Stimulated activated CD4-positive, alpha-beta T cell treated with anti-CD3 and anti-CD28 coated beads, TNF-alpha, amount 100 ng/mL, for 1 hour (primary cell): Measurements from ENCODE around the gene WWOX.

Experiments used
- DNase-seq, 3 donors: peaks; one replicate each; pipeline ENCODE4 v3.0.0-alpha.2; 2020; ENCODE audit warnings: low read depth in 3 of 3, low spot score in 1 of 3

WWOX gene

DNA sequence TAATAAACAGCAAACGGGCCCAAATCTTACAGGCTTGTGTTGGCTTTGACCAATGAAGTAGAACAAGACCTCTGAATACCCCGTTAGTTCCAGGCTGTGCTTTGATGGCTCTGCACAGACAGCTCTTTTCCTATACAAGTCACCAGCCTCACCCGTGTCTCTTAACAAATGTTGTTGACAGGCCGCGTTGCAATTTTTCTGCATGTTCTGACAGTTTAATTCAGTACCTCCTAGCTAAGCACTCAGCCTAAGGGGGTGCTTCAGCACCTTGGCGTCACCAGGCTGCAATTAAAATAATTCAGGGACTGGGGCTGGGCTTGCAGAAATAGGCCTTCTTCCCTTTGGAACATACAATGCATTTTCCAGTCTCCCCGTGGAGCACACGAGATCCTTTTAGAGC, 1001.0 kb downstream of the WWOX start:
- no peak for DNase-seq

DNA sequence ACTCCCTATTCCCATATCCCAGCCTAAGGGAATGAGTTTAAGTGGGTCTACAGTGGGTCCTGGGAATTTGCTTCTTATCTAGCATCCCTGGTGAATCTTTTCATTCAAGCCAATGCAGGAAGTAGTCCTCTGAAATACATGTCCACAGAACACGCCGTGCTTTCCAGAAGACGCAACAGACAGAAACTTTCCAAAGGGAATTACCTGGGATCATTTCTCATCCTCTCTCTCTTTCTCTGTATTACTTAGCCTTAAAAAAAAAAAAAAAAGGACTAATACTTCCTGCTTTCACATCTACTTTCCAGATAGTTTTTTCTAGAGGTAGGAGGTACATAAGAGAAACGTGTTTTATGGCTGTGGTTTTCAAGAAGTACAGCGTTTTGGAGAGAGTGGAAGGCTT, 1002.0 kb downstream of the WWOX start:
- DNase-seq = no peak

DNA sequence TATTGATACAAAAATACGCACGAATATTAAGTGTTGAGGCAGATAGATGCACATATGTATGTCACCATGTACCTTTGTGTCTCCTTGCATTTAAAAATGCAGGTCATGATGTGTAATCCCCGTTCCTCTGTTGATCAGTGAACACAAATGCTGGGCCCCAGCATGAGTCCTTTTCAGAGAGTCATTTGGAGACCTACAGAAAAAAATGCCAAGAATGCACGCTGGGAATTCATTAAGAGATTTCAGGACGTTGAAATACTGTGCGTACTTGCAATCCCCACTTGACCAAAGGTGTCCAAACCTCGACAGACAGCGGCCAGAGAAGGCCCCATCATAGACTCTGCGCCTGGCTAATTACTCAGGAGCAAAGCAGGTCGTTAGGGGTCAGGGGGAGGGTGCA, 1005.1 kb downstream of the WWOX start:
- no peak for DNase-seq

DNA sequence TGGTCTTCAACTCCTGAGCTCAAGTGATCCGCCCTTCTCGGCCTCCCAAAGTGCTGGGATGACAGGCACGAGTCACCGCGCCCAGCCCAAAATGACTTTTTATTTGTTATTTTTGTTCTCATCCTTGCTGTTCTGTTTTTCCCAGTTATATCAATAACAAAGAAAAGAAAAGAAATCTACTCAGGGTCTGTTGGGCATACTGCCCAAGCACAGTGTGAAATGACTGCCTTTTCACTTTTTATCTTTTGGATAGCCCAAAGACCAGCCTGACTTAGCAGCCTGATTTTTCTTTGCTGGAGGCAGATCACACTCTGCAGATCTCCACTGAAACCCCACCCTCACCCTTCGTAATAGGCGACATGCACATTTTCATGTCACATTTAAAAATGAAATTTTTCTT, 1007.8 kb downstream of the WWOX start:
- no peak for DNase-seq

DNA sequence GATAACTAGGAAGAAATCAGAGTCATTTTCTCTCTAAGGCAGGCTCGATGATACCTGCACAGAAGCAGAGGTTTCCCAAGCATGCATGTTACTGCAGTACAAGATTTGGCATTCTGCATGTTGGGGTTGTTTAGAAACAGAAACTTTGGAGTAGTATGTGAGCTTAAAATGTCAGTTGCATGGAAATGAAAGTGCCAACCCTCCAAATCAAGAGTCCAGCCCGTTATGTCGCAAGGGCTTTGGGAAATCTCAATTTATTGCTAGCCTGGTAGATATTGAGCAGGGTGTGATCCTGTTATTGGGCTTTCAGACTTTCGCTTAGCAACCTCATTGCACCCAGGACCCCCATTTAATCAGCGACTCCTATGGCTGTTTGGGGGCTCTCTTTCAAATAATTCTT, 1010.3 kb downstream of the WWOX start:
- no peak for DNase-seq

DNA sequence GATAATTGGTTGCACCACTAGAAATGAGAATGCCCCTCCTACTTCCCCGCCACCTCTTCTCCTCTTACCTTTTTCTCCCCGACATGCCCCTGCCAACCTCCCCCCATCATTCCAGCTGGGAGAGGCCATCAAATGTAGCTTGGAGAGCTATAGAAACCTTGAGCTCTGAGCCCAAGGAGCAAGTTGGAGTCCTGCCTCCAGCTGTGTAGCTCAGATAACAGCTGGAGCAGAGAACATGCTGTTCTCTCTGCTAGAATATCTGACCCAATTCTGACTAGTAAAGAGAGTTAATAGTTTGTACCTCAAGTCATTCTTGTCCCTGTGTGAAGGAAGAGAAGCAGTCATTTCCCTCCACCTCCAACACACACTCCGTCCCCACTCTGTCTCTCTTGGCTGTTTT, 1010.8 kb downstream of the WWOX start:
- no peak for DNase-seq

DNA sequence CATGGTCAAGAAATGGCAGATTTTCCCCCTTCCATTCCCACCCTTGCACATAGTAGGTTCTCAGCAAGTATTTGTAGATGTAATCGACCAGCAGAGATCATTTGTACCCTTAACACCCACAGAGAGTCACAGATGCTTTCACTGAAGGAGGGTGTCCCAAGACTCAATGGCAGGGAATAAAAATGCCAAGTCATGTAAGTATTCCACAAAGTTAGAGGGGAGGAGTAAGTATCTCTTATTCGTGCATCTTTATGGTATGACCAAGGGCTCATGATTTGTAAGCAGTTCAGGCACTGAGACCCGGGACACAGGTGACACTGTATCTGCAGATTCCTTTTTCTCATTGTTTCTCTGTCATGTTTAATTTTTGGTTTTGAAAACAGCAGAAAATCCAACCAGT, 1011.5 kb downstream of the WWOX start:
- no peak for DNase-seq

DNA sequence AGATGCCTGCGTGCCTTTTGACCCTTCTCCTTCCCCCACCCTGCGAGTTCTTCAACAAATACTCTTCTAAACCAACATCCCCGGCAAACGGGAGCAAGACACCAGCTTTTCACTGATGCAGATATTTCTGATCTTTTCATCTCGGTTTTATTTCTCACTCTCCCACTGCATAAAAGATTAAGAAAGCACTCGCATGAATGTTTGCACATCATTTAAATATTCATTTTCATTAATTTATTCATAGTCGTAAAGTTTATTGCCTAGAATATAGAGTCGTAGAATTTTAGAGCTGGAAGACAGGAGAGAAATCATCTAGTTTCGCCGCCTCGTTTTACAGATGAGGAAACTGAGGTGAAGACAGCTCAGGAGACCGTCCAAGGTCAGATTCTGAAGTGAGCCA, 1013.0 kb downstream of the WWOX start:
- DNase-seq = no peak

DNA sequence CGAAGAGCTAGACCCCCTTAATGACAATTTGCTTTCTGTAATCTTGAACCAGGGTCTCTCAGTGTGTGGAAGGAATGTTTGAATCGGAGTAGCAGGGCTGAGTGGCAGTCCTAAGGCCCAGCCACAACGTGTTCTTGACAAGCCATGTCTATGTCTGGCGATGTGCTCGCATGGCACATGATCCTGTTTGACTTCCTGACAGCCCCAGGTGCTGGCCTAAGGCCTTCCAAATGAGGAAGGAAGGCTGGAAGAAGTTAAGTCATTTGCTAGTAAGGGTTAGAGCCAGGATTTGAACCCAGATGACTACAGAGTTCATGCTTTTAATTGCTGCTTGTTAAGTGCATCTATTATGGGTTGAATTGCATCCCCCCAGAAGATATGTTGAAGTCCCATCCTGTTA, 1014.4 kb downstream of the WWOX start:
- no peak for DNase-seq

DNA sequence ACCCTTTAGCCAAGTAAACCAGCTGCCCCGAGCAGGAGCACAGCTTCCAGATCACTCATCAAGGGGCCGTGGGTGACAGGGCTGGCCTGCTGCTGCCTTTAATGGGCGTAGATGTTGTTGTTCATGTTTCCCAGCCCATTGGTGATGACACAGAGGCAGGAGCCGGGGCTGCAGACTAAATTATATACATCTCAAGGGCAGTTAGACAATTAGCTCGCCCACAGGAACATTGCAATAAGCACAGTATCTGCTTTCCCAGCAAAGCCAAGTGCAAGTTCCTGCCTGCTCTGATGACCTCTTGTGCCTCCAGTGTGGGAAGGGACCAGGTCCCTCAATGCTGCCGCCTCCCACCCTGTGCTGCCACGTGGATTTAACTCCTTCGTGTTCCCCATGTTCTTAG, 1015.3 kb downstream of the WWOX start:
- no peak for DNase-seq

DNA sequence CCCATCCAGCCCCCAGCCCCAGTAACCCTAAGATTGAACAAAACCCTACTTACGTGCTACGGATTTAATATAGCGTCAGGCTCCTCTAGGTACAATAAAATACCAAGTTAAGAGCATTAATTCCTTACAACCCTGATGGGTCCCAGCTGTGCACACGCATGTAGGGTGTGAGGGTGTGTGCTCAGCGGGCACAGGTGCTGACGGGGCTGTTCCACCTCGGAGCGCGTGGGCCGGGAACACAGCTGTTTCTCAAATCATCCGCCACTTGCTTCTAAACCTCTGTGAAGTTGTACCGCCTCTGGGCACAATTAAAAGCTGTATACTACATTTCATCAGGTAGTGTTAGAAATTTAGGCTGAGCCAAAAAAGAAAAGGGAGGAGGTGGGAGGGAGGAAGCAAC, 1022.5 kb downstream of the WWOX start:
- DNase-seq = no peak

DNA sequence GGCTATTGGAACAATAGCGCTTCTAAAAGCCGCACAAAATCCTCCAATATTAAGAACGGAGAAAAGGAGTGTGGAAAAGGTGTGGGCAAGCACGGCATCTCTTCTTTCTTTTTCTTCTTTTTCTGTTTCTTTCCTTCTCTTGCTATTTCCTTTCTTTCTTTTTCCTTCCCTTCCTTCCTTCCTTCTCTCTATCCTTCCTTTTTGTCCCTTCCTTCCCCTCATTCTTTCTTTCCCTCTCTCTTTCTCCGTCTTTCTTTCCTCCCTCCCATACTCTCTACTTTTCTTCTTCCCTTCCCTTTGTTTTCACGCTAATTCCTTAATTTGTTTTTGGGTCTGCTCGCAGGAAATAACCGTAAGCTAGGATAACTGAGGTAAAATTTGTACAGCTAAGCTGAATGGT, 1022.9 kb downstream of the WWOX start:
- DNase-seq = no peak

DNA sequence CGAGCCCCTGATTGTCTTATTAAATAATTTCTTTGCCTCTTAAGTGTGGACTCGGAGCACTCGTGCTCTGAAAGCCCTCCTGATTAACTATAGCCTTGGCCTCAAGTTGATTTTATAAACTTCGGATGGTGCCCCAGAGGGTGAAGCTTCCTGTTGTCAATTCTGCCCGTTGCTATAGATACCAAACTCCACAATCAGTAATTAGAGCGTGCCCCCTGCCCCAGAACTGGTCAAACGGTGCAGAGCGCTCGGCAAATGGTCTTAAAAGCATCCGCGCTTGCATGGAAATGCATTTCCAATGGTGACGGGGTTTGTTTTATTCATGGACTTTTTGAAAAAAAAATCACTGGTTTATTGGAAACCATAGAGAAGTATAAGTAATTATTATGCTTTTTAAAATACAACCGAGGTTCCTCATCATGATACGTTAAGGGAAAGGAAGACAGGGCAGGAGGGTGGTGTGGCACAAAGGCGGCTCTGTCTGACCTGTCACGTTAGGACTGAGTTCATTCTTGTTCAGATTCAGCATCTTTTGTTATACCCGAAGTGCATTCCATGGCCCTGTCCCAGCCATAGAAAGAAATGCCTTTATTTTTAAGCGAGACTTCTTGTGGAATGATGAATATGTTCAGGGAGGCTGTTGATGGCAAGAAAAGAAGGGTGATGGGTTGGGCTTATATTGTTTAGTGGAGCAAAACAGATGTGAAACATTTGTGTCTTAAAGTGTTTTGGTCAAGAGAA, 1024.7 kb downstream of the WWOX start:
- DNase-seq = no peak

DNA sequence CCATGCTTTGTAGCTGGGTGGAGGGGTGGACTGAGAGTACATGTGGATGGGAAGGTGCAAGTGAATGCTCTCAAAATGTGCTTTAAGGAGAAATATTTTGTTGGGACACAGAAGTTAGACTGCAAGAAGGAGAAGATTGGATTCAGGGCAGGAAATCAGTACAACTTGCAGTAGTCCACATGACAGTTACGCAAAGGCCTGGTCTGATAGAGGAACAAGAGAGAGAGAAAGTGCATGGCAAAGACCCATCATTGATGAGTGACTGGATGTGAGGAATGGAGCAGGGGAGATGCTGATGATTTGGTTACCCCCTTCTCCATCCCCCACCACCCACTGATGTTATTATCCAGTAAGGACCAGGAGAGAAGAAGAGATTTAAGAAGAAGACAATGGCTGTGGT, 1028.3 kb downstream of the WWOX start:
- no peak for DNase-seq

DNA sequence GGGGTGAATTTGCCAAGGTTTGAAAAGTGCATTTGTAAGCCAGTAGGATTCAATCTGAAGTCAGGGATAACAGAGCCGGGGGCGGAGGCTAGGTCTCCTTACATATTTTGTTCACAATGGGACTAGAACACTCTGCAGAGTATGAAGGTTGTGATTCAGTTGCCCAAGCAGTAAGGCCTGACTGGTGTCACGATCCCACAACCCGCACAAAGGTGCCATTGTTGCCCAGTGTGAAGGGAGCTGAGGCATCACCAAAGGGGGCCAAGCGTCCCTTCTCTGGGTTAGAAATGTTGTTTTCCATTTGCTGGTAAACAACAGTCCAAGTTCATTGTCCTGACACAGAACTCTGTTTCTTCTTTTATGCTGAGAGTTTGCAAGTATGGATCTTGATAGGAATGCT, 1029.3 kb downstream of the WWOX start:
- no peak for DNase-seq

DNA sequence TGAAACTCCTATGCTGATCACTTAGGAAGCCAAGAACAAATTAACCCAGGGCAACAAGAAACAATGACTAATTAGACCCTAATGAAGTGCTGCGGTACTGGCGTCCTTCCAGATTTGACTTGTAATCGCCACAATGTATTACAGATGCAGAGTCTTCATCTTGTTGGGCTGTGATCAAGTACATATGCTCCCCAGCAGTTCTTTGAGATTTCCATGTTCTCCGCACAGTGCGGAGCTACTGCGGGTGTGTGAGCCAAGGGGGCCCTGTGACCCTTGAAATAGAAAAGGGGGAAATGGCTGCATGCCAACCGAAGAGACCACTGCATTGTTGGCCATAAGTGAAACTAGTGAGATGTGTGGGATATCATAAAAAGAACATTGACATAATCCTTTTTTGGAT, 1031.2 kb downstream of the WWOX start:
- DNase-seq = no peak

DNA sequence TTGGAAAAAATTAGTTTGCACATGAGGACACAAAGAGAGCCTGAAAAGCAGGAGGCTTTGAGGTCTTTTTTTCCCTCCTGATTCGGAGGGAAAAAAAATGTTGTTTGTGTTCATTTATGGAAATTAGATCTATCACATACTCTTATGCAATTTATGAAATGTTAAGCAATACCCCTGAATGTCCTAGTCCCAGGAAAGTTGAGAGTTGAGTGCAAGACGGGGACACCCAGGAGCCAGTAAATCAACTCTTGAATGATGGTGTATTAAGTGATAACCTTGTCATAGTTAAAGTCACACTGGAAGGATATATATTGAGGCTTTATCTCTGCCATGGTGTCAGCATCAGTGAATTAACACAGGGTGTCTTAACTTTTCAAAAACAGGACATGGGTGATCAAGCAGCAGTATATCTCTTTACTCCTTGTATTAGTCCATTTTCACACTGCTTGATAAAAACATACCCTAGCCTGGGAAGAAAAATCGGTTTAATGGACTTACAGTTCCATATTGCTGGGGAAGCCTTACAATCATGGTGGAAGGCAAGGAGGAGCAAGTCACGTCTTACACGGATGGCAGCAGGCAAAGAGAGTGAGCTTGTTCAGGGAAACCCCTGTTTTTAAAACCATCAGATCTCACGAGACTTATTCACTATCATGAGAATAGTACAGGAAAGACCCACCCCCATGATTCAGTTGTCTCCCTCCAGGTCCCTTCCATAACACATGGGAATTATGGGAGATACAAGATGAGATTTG, 1032.0 kb downstream of the WWOX start:
- no peak for DNase-seq

DNA sequence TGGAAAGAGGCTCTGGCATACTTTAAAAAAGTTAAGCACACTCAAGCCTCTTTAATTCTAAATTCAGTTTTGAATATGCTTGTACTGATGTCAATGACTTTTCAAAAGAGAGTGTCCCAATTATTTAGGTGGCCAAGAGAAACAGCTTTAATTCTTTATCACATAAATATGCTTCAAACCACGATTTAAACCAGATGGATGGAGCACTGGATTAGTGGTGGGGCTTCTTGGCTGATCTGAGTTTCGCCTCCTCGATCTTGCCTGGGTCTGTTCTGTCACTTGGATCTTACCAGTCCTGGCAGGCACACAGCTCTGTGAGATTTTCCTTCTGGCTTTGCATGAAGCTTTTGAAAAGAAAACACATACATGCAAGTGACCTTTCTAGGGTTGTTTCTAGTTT, 1033.2 kb downstream of the WWOX start:
- DNase-seq = no peak

DNA sequence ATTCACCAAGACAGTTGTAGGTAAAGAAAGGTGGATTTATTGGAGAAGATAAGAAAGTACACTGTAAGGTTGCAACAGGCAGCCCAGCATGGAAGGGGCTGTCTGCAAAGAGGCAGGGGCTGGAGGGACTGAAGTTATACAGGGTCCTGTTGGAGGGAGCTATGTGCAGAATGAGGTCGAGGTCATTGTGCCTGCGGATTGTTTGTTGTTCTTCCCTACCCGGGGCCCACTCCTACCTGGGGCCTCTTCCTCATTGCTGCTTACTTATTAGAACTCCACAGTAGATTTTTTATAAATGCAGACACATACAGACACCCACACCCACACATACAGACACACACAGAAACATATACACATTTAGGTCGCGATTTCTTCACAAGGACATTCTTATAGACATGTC, 1034.8 kb downstream of the WWOX start:
- no peak for DNase-seq

DNA sequence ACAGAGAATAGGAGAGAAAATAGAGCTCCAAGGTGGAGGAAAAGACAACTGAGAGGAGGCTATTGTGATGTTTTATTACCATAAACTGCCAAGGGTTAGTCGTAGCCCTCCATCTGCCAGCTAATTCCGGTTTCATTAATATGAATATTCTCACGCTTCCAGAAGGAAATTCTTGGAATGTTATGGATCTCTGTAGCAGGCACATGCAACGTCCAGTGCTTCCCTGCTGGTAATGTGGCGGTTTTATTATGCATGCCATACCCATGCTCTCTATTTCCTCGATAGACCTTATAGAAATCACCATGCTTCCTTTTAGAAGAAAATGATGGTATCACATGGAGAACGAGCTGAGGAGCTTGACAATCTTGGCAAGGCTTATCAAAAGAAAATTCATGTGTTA, 1037.5 kb downstream of the WWOX start:
- DNase-seq = no peak

DNA sequence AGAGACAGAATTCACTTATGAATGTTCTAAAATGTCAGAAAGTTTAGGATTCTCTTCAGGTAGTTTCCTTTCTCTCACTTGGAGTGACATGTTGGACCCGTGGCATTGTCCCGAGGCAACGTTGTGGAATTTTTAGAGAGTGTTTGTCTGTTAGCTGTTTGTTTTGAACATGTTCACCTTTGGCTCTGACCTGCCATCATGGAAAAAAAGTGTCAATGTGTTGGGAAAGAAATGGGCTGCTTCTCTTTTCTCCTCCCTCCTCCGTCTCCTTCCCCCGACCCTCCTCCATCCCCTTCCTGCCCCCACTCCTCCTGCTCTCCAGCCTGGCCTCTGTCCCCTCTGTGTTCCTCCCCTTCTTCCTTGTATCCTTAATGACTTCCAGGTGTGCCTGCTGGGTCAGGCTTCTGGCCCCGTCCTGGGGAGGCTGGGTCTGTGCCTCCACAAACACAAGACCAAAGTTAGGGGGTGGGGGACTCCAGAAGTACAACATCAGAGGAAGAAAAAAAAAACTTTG, 1038.0 kb downstream of the WWOX start:
- DNase-seq = no peak

DNA sequence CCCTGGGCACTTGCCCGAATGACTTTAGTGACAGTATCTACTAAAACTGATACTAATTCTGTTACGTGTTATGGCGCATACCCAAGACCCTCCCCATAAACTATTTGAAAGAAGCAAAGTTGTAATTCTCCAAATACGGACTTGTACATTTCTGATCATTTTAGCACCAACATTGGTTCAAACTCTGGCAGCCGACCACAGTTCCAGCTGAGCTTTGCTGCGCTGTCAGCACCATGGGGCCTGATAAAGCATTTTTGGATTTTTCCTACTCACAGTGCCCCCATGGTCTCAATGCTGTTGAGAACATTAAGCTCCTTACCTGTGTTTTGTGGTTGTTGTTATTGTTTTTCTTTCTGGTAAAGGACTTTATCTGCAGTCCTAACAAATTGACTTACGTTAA, 1040.3 kb downstream of the WWOX start:
- DNase-seq = no peak

DNA sequence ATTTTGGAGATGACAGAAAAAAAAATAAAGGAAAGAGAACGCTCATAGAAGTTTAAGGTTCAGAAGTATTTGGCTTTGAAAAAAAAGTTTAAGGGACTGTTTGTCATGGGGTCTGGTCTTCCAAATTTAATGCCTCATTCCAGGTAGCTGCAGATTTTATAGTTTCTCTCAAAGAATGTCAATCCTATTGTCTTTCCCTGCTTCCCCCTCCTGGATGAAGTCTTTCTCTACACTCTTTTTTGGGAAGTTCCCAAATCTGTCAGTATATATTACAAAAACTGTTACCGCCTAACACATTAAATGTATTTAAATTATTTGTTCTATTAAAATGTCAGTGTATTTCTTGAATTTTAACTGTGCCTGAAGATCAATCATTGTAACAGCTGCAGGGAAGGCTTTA, 1043.6 kb downstream of the WWOX start:
- DNase-seq = no peak
